RKO (cell line): Measurements from ENCODE around the gene FTCD.
"Not testable (repeated sequence)": the region's sequence is repeated elsewhere in the genome, so short reads cannot be mapped to it uniquely, and the experiment has no call there.

Experiments
- DNase-seq: peaks from one replicate; pipeline ENCODE4 v3.0.0-alpha.2; 2016; ENCODE audit warnings: low spot score

Gene FTCD, protein sequence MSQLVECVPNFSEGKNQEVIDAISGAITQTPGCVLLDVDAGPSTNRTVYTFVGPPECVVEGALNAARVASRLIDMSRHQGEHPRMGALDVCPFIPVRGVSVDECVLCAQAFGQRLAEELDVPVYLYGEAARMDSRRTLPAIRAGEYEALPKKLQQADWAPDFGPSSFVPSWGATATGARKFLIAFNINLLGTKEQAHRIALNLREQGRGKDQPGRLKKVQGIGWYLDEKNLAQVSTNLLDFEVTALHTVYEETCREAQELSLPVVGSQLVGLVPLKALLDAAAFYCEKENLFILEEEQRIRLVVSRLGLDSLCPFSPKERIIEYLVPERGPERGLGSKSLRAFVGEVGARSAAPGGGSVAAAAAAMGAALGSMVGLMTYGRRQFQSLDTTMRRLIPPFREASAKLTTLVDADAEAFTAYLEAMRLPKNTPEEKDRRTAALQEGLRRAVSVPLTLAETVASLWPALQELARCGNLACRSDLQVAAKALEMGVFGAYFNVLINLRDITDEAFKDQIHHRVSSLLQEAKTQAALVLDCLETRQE

DNA sequence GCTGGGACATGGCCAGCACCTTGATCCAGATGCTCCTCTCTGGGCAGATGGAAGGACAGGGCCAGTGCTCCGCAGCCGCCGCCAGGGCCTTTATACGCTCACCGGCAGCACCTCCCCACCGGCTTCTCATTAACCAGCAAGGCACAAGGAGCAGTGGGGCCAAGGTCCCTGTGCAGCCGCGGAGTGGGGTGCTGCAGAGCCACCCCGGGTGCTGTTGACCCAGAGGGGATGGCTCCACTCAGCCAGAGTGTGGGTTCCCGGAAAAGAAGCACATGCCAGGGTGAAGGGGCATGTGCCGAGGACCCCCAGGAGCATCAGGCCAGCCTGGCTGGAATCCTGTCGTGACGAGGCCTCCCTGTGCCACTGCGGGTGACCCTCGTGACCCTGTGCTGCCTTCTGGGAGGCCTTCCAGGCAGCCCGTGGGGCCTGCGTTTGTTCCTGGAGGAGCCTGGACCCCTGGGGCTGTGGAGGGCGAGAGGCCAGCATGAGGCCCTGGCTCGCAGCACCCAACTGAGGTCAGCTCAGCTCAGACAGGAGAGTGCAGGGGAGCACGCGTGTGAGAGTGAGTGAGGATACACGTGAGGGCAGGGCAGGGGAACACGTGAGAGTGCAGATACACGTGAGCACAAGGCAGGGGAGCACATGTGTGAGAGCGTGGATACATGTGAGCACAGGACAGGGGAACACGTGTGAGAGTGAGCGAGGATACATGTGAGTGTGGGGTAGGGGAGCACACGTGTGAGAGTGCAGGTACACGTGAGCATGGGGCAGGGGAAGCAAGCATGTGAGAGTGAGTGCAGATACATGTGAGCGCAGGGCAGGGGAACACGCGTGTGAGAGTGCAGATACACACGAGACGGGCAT lies at the start of gene FTCD:
Gene FTCD (minus strand): TSS at position 66 of the 864 bp plus-strand sequence. CDS start 56 bp downstream, at position 10.
- DNase-seq, result no peak

- DNase-seq, result no peak
Measured at GRCh38 chr21:46205166-46205565, 49.8 kb upstream of the FTCD start.

DNA sequence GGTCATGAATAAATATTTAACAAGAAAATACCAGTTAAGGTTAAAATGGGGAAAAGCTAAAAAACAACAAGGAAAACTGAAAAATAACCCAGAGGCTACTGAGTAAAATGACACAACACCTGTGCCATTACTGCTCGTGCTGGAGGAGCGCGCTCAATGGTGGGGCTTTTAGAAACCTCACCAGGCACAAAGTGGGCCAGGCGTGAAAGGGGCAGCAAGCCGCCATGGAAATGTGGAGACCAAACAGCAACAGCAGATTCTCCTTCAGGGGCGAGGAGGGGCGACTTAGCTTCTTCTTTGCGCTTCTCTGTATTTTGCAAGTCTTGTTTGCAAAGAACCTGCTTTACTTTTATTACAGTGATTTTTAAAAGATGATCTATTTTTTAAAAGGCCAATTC lies 47.8 kb upstream of the FTCD start:
- DNase-seq, result no peak

GRCh38 chr21:46202592-46203202 lies 47.3 kb upstream of the FTCD start:
- DNase-seq, result no peak

- not testable (repeated sequence) for DNase-seq
Measured at GRCh38 chr21:46200877-46201803, 45.8 kb upstream of the FTCD start.

DNA sequence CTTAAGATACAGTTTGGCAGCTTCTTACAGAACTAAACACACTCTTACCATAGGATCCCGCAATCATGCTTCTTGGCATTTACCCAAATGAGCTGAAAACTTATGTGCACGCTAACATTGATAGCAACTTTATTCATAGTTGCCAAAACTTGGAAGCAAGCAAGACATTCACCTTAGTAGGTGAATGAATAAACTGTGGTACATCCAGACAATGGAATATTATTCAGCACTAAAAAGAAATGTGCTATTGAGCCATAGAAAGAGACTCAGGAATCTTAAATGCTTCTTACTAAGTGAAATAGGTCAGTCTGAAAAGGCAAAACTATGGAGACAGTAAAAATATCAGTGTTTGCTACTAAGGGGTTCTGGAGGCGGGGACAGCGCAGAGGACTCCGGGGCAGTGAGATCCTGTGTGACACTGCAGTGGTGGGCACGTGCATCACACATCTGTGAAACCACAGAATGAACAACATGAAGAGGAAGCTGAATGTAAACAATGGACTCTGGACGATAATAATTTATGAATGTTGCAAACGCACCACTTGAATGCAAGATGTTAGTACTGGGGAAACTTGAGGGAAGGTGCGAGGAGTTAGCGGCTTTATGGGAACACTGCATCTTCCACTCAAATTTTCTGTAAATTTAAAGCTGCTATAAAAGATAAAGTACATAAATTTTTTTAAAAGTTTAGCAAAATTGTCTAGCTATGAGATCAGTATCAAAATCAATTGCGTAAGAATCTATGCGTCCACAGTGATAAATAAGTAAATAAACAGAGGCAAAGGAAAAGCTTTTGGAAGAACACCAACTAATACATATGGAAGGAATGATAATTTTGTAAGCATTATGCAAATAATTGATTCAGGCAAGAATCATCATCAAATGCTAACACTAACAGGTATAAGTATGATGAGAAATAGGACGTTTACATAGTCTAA lies 44.3 kb upstream of the FTCD start:
- no peak for DNase-seq

- DNase-seq, result no peak
Measured at GRCh38 chr21:46196733-46197132, 41.4 kb upstream of the FTCD start.

- no peak for DNase-seq
Measured at GRCh38 chr21:46195595-46196195, 40.3 kb upstream of the FTCD start.

GRCh38 chr21:46194374-46195334 lies 39.3 kb upstream of the FTCD start:
- no peak for DNase-seq

DNA sequence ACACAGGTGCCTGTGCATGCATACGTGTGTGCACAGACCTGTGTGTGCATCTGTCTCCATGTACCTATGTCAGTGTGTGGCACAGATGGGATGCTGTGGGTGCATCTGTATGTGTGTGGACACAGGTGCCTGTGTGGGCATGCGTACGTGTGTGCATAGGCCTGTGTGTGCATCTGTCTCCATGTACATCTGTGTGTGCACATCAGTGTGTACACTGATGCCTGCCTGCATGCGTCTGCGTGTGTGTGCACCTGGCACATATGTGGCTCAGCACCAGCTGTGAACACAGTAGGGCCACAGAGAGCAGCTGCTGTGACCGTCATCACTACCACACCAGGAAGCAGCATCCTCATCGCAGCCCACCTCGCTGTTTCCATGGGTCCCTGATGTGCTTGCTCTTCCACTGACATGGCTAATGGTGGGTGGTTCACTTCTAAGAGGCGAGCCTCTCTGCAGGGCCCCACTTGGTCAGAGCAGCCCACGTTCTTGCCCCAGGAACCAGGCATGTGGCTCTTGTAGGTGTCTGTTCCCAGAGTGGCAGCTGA lies 38.5 kb upstream of the FTCD start:
- DNase-seq, result no peak

DNA sequence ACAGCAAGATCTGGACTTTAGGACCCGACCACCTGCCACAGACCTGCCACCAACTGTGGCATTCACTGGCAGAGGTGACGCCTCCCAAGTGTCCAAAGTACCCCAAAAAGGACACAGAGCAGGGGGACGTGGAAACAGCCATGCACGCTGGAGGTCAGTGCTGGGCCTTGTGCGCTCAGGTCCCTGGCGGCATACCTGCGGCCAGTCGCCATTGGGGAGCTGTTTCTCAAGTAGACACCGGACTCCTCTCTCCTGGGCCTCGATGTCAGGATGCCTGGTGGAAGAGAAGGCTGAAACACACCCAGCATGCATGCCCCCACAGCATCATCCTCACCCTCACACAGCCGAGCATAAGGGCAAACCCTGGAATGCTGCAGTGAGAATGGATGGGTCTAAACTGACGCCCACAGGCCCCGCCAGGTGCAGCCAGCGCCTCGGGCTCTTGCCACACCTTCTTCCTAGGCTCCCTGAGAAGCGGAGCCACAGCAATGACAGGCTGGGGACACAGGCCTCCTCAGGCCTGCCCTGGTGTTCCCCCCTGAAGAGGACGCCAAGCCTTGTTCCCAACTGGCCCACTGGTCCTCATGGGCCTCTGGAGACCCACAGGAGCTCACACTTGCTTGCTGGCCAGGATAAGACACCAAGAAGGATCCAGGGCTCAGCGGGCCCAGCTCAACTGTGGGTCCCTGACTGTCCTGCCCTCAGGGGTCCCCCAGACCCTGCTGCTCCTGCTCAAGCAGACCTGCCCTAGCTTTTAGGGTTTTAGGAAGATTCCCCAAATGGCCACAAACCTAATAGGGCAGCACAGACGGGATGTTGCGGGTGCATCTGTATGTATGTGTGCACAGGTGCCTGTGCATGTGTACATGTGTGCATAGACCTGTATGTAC lies 36.6 kb upstream of the FTCD start:
- DNase-seq, result no peak

GRCh38 chr21:46191257-46191685 lies 35.9 kb upstream of the FTCD start:
- peak; percentile 19 for DNase-seq

DNA sequence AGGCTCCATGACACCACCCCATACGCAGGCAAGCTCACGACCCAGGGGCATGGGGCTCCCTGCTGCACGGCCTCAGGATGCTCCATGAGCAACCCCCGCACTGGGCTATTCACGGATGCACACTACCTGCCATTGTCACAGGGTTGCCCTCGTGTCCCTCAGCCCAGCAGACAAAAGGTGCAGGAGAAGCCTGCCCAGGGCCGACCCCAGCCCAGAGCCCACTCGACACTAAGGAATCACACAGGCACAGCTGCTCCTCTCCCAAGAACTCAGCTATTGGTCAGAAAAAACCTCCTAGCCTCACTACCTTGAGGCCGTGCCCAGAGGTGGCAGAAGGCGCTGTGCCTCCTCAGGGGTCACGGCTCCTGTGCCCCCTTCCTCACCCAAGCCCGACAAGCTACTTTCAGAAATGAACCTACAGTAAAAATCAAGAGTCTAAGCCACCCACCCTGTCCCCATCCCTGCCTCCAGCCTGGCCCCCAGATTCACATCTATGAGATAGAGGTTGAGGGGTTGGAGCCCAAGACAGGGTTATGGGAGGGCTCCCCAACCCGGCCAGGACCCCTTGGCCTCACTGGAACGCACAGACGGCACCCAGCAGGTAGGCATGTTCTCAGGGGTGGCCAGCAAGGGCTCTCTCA lies 35.2 kb upstream of the FTCD start:
- DNase-seq, result no peak

DNA sequence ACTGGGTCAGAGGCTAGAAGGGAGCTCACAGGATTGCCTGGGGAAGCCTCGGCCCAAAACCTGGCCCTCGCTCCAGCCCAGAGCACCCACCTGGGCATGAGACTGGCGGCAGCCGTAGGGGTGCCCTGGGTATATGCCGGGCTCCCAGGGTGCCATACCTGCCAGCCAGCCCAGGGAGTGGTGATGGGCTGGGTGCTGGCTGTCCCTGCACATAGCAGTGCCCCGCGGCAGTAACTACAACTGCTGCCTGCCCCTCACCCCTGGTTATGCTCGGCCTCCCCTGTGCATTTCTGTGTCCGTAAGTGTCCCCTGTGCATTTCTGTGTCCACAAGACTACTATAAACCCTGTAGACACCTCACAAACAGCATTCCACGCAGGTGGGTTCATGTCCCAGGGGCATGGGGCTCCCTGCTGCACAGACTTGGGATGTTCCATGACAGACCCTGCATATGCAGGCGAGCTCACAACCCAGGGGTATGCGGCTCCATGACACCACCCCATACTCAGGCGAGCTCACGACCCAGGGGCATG lies 34.6 kb upstream of the FTCD start:
- DNase-seq, result no peak

DNA sequence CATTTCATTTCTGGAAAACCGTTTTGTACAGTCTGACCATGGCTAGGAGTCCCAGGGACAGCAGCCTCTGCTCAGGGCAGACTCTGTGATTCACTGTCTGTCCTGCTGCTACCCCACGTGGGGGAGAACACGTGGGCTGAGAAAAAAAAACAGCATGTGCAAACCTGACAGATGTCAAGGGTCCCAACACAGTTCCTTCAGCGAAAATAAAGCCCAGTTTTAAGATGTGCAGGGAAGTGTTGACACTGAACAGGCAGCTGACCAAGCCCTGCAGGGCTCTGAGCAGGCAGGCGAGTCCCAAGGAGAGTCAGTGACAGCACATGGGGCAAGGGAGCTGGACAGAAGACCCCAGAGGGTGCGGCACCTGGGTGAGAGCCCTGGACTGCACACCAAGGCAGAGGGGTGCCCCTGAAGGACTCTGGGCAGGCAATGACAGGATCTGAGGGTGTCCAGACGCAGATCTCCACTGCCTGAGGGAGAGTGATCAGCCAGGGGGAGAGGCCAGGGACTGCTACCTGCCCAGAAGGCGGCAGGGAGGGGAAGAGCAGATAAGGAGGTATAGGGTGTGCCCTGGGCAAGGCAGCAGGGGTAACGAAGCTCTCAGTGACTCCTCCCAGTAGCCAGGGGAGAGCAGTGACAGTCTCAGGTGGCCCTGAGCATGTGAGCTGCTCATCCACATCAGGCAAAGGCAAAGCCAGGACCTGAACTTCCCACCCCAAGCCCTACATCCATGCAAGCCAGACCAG lies 34.0 kb upstream of the FTCD start:
- DNase-seq, result no peak
